Thyroid gland (tissue), 4 donors: ENCODE measurements around the gene LRP3. TPM values are rescaled to one million over a fixed set of nuclear protein-coding genes. Genes with fewer than 3 reads are reported as not detected.

Experiments used
- DNase-seq, 2 donors: peaks; one replicate each; pipeline ENCODE4 v3.0.0-alpha.2; 2019
- H3K27ac ChIP-seq, 3 donors: fragments of 200-600 bp; sonication (generic); 1 replicate in 2 of 3; 2 replicates in 1 of 3; pipeline ENCODE4 v1.5.1; 2016 to 2019; ENCODE audit warnings: mild to moderate bottlenecking in 1 of 3, moderate library complexity in 1 of 3
- H3K27me3 ChIP-seq: fragments of 200-600 bp; sonication (generic); one replicate; pipeline ENCODE4 v1.5.1; 2019
- H3K36me3 ChIP-seq, 2 donors: fragments of 200-600 bp; sonication (generic); one replicate each; pipeline ENCODE4 v1.5.1; 2016 to 2019
- H3K4me1 ChIP-seq, 2 donors: fragments of 200-600 bp; sonication (generic); one replicate each; pipeline ENCODE4 v1.5.1; 2017 to 2019
- H3K4me3 ChIP-seq, 3 donors: fragments of 200-600 bp; sonication (generic); replicated peaks in 1 of 3; 1 replicate in 2 of 3; 2 replicates in 1 of 3; pipeline ENCODE4 v1.5.1; 2016; ENCODE audit warnings: mild to moderate bottlenecking in 1 of 3
- H3K9me3 ChIP-seq: fragments of 200-600 bp; sonication (generic); one replicate; pipeline ENCODE4 v1.5.1; 2017
- POLR2A ChIP-seq, 2 donors: fragments of 450-650 bp; IDR thresholded peaks; one replicate each; pipeline ENCODE4 v1.6.1; 2017; ENCODE audit warnings: antibody characterized with exemption in 2 of 2, mild to moderate bottlenecking in 2 of 2, moderate library complexity in 1 of 2
- WGBS, 2 donors: methylation state at CpG; one replicate each; pipeline ENCODE4 v1.1.5; 2017; 5-methylcytosine and 5-hydroxymethylcytosine counted together
- intact Hi-C: fragments of 100-400 bp; cut with DNase I; formaldehyde crosslinking; loops from one replicate; pipeline ENCODE4 v1.15.1; 2023
- total RNA-seq, 4 donors: library from RNA; depleted of rRNA; stranded (reverse); fragments of >200 nt; gene quantifications; one replicate each; pipeline ENCODE4 v1.2.3, GENCODE V29; 2016
- TF ChIP-seq, protein P1 (sequence below), 6 experiments: fragments of 200-600 bp in 3 of 6; fragments of 450-650 bp in 3 of 6; sonication (generic) in 3 of 6; IDR thresholded peaks; one replicate each; pipeline ENCODE4 v1.5.1; 2016 to 2019; ENCODE audit warnings: antibody characterized with exemption in 6 of 6, mild to moderate bottlenecking in 2 of 6, inconsistent platforms in 1 of 6, moderate library complexity in 1 of 6

The LRP3 gene
- total RNA-seq, 4 donors from 2014 or later, result 33.3 to 49.9 (median 39.0) TPM

DNA sequence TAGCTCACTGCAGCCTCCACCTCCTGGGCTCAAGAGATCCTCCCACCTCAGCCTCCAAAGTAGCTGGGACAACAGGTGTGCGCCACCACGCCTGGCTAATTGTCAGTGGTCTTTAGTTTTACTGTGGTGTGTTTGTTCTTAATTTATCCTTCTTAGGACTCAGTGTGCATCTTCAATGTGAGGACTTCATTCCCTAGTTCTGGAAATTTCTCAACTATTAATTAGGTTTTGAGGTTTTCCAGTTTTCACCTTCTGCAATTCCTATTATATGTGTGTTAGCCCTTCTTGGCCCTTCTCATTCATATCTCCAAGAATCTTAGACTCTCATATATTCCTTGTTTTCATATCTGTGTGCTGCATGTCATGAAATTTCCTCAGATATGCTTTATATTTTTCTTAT, 63.7 kb downstream of the LRP3 start:
- TF ChIP-seq, protein P1, sequence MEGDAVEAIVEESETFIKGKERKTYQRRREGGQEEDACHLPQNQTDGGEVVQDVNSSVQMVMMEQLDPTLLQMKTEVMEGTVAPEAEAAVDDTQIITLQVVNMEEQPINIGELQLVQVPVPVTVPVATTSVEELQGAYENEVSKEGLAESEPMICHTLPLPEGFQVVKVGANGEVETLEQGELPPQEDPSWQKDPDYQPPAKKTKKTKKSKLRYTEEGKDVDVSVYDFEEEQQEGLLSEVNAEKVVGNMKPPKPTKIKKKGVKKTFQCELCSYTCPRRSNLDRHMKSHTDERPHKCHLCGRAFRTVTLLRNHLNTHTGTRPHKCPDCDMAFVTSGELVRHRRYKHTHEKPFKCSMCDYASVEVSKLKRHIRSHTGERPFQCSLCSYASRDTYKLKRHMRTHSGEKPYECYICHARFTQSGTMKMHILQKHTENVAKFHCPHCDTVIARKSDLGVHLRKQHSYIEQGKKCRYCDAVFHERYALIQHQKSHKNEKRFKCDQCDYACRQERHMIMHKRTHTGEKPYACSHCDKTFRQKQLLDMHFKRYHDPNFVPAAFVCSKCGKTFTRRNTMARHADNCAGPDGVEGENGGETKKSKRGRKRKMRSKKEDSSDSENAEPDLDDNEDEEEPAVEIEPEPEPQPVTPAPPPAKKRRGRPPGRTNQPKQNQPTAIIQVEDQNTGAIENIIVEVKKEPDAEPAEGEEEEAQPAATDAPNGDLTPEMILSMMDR (IDR thresholded peaks at IDR 0.05), result no peak
- TF ChIP-seq POLR2A (IDR thresholded peaks at IDR 0.05), result no peak
- 98 to 100% methylated on average over 2 of the region's 2 CpGs for WGBS, 2 donors
- intact Hi-C loops, result no loop called here

More for the DNA sequence above, 63.7 kb downstream of the LRP3 start:
- no peak for DNase-seq
- no peaks in the 10 kb centered on the region for H3K36me3 ChIP-seq
- no peaks in the 10 kb centered on the region for H3K9me3 ChIP-seq
- no peak overlapping the region for H3K27ac ChIP-seq
- H3K27me3 ChIP-seq, result no peaks in the 10 kb centered on the region
- no peaks in the 10 kb centered on the region for H3K4me1 ChIP-seq
- H3K4me3 ChIP-seq, result no peak overlapping the region

Other genes with a start within 250 kb of the LRP3 start
- 10 to 100 TPM; 18.5 to 24.7 (median 19.4) TPM for gene CEP89, start 222.4 kb upstream of the LRP3 start, total RNA-seq
- 1 to 10 TPM in 2 of 4 donors, under 1 TPM in 2; 0.40 to 1.7 (median 0.94) TPM for gene FAAP24, start 222.1 kb upstream of the LRP3 start, total RNA-seq
- 10 to 100 TPM; 11.2 to 16.9 (median 13.9) TPM for gene RHPN2, start 129.4 kb upstream of the LRP3 start, total RNA-seq
- gene GPATCH1, start 113.1 kb upstream of the LRP3 start, total RNA-seq, result 10 to 100 TPM in 2 of 4 donors, 1 to 10 TPM in 2; 9.1 to 11.6 (median 10.0) TPM
- gene WDR88, start 62.2 kb upstream of the LRP3 start, total RNA-seq, result not detected
- 1 to 10 TPM in 1 of 4 donors, under 1 TPM in 3; 0.29 to 2.7 (median 0.78) TPM for gene SLC7A10, start 31.5 kb downstream of the LRP3 start, total RNA-seq
- 10 to 100 TPM; 12.9 to 31.0 (median 17.4) TPM for gene CEBPA, start 108.2 kb downstream of the LRP3 start, total RNA-seq
- 10 to 100 TPM; 19.8 to 33.8 (median 26.7) TPM for gene CEBPG, start 179.4 kb downstream of the LRP3 start, total RNA-seq